DND-41 (cell line): Measurements from ENCODE around the gene KATNAL1.
"Not testable (repeated sequence)": the region's sequence is repeated elsewhere in the genome, so short reads cannot be mapped to it uniquely, and the experiment has no call there.

Source experiments
- ATAC-seq: fragments of 200-7000 bp; cut with Tn5 transposase; 3 replicates; pipeline ENCODE4 v1.9.1; 2021; ENCODE audit warnings: low read depth; ENCODE audit not compliant: insufficient read depth
- DNase-seq: peaks from one replicate; pipeline ENCODE4 v3.0.0-alpha.2; 2020
- H2AFZ ChIP-seq: 2 replicates; pipeline ENCODE4 v1.6.0; 2012; ENCODE audit warnings: low read depth, low read length
- H3K27ac ChIP-seq: 2 replicates; pipeline ENCODE4 v1.5.1; 2012; ENCODE audit warnings: low read length, inconsistent platforms
- H3K27me3 ChIP-seq: fragments of 200-600 bp; sonication (generic); 2 replicates; pipeline ENCODE4 v1.6.0; 2012; ENCODE audit warnings: low read length, mild to moderate bottlenecking, inconsistent platforms; ENCODE audit not compliant: insufficient read depth, poor library complexity
- H3K36me3 ChIP-seq: 2 replicates; pipeline ENCODE4 v1.5.1; 2012; ENCODE audit warnings: low read length, inconsistent platforms; ENCODE audit not compliant: insufficient read depth
- H3K4me1 ChIP-seq: 2 replicates; pipeline ENCODE4 v1.5.1; 2012; ENCODE audit warnings: mild to moderate bottlenecking, low read length; ENCODE audit not compliant: insufficient read depth
- H3K4me2 ChIP-seq: 2 replicates; pipeline ENCODE4 v1.6.0; 2012; ENCODE audit warnings: mild to moderate bottlenecking, moderate library complexity, low read length, inconsistent platforms; ENCODE audit not compliant: insufficient read depth
- H3K4me3 ChIP-seq, 2 experiments: fragments of 200-600 bp in 1 of 2; shearing (Covaris generic) in 1 of 2; 2 replicates each; pipeline ENCODE4 v1.5.1; 2012 to 2016; ENCODE audit warnings: inconsistent platforms in 2 of 2, low read length in 2 of 2, mild to moderate bottlenecking in 2 of 2, low read depth in 1 of 2, moderate library complexity in 1 of 2
- H3K79me2 ChIP-seq: 2 replicates; pipeline ENCODE4 v1.6.0; 2012; ENCODE audit warnings: low read length, inconsistent platforms; ENCODE audit not compliant: insufficient read depth
- H3K9ac ChIP-seq: 2 replicates; pipeline ENCODE4 v1.6.0; 2012; ENCODE audit warnings: low read depth, mild to moderate bottlenecking, inconsistent platforms, low read length, moderate library complexity
- H3K9me3 ChIP-seq: 2 replicates; pipeline ENCODE4 v1.5.1; 2012; ENCODE audit warnings: low read length, moderate library complexity, mild to moderate bottlenecking, inconsistent platforms; ENCODE audit not compliant: insufficient read depth, severe bottlenecking
- H4K20me1 ChIP-seq: 2 replicates; pipeline ENCODE4 v1.6.0; 2012; ENCODE audit warnings: low read length; ENCODE audit not compliant: insufficient read depth
- EZH2 ChIP-seq: IDR thresholded peaks from 3 replicates; pipeline ENCODE4 v1.6.1; 2012; ENCODE audit warnings: borderline replicate concordance, low read depth, mild to moderate bottlenecking, moderate library complexity, low read length, inconsistent platforms; ENCODE audit not compliant: severe bottlenecking
- TF ChIP-seq, protein P1 (sequence below): IDR thresholded peaks from 2 replicates; pipeline ENCODE4 v1.5.1; 2012; ENCODE audit warnings: borderline replicate concordance, low read length, moderate library complexity, mild to moderate bottlenecking; ENCODE audit not compliant: poor library complexity, severe bottlenecking; ENCODE audit errors: extremely low read depth

Gene KATNAL1

DNA sequence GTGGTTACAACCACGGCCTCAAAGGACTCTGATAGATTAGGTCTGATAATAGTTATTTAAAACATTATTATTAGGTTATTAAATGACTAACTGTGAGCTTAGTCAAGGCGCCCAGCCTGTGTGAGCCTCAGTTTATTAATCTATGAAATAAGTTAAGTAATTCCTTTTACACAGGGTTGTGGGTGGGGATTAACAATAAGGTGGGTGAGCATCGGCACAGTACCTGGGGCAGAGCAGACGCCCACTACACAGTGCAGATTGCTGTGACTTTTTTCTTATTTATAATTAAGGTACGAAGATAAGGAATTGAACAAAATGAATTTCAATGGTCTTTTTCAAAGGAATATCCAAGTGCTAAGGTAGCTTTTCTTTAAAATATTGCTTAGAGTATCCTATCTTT, 132.2 kb downstream of the KATNAL1 start:
- no peaks in the 10 kb centered on the region for H4K20me1 ChIP-seq
- DNase-seq (no peak), ATAC-seq (no peak)
- H2AFZ ChIP-seq: no peak overlapping the region
- H3K36me3 ChIP-seq: no peaks in the 10 kb centered on the region
- no peaks in the 10 kb centered on the region for H3K4me1 ChIP-seq
- H3K9me3 ChIP-seq: no peaks in the 10 kb centered on the region
- H3K4me3 ChIP-seq: no peak overlapping the region
- H3K27ac ChIP-seq: no peak overlapping the region
- no peaks in the 10 kb centered on the region for H3K27me3 ChIP-seq
- TF ChIP-seq EZH2: no peak
- TF ChIP-seq, protein P1, sequence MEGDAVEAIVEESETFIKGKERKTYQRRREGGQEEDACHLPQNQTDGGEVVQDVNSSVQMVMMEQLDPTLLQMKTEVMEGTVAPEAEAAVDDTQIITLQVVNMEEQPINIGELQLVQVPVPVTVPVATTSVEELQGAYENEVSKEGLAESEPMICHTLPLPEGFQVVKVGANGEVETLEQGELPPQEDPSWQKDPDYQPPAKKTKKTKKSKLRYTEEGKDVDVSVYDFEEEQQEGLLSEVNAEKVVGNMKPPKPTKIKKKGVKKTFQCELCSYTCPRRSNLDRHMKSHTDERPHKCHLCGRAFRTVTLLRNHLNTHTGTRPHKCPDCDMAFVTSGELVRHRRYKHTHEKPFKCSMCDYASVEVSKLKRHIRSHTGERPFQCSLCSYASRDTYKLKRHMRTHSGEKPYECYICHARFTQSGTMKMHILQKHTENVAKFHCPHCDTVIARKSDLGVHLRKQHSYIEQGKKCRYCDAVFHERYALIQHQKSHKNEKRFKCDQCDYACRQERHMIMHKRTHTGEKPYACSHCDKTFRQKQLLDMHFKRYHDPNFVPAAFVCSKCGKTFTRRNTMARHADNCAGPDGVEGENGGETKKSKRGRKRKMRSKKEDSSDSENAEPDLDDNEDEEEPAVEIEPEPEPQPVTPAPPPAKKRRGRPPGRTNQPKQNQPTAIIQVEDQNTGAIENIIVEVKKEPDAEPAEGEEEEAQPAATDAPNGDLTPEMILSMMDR: no peak
- no peak overlapping the region for H3K9ac ChIP-seq
- H3K79me2 ChIP-seq: no peaks in the 10 kb centered on the region
- H3K4me2 ChIP-seq: no peak overlapping the region

GRCh38 chr13:30174250-30174649, 133.1 kb downstream of the KATNAL1 start:
- not testable (repeated sequence) for H3K4me2 ChIP-seq, H3K4me1 ChIP-seq, H2AFZ ChIP-seq, ATAC-seq, H3K9me3 ChIP-seq, DNase-seq, H3K36me3 ChIP-seq, H3K79me2 ChIP-seq, H3K27ac ChIP-seq, H3K9ac ChIP-seq, H3K4me3 ChIP-seq, H3K27me3 ChIP-seq, H4K20me1 ChIP-seq

DNA sequence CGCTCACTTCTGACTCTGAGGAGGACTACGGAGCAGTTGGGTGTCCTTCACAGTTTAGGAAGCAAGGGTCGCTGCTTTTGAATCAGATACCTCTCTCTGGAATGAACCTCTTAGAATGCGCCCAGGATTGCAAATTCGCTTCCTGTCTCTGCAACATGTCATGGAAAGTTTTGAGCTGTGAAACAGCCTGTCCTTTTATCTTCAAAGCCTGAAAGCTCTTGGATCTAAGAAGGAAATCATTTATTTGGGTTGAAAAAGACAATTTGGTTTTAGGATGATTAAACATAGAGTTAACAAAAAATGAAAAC, 134.1 kb downstream of the KATNAL1 start:
- no peaks in the 10 kb centered on the region for H3K9me3 ChIP-seq
- DNase-seq (no peak), ATAC-seq (no peak)
- H3K27me3 ChIP-seq: no peaks in the 10 kb centered on the region
- H3K36me3 ChIP-seq: no peaks in the 10 kb centered on the region
- no peaks in the 10 kb centered on the region for H3K79me2 ChIP-seq
- H3K4me2 ChIP-seq: no peak overlapping the region
- H3K4me3 ChIP-seq: no peak overlapping the region
- H4K20me1 ChIP-seq: no peaks in the 10 kb centered on the region
- no peak overlapping the region for H3K9ac ChIP-seq
- H3K27ac ChIP-seq: no peak overlapping the region
- TF ChIP-seq, protein P1: no peak
- TF ChIP-seq EZH2: no peak
- no peak overlapping the region for H2AFZ ChIP-seq
- 0 out of 2 replicates have a peak, but pooled peaks cover 4% of the 10 kb centered on the region for H3K4me1 ChIP-seq

DNA sequence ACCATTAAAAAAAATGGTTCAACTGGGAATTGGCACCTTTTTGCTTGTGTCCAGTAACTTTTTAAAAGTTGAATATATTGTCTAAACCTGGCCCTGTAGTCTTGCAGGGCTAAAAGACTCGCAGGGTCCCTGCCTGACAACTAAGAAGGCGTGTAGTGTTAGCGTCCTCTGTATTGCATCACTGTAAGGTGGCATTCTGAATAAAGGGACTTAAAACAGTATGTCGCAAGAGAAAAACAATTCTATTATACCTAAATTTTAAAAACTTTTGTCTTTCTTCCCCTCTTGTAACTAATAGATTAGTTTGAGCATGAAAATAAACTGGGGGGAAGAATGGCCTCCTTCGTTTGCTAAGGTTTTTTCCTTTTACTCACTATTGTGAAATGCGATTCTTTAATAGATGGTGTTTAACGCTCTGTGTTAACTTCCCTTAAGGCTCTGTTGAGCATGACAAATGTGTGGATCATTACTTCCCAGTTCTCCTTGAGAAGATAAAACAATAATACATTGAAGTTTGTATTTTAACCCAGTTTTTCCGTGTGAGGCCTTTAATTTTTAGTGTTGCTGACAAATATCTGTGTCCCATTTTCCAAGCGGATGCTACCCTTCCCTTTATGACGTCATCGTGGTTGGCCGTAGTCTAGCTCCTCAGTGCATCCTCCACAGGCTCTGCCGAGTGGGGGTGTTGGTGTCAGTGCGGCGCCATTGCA, 134.6 kb downstream of the KATNAL1 start:
- H3K36me3 ChIP-seq: no peaks in the 10 kb centered on the region
- ATAC-seq (no peak), DNase-seq (no peak)
- H2AFZ ChIP-seq: no peak overlapping the region
- no peaks in the 10 kb centered on the region for H3K9me3 ChIP-seq
- H3K9ac ChIP-seq: no peak overlapping the region
- TF ChIP-seq EZH2: no peak
- TF ChIP-seq, protein P1: no peak
- no peak overlapping the region for H3K27ac ChIP-seq
- H3K27me3 ChIP-seq: no peaks in the 10 kb centered on the region
- H3K4me2 ChIP-seq: no peak overlapping the region
- H3K79me2 ChIP-seq: no peaks in the 10 kb centered on the region
- 0 out of 2 replicates have a peak, but pooled peaks cover 4% of the 10 kb centered on the region for H3K4me1 ChIP-seq
- no peak overlapping the region for H3K4me3 ChIP-seq
- no peaks in the 10 kb centered on the region for H4K20me1 ChIP-seq
